Liver (tissue), 9 donors: ENCODE measurements around the gene PSAT1. TPM values are rescaled to one million over a fixed set of nuclear protein-coding genes. Genes with fewer than 3 reads are reported as not detected.
A peak's percentile ranks its signal among the peaks of the same experiment; 100 is the strongest.

Experiments used
- DNase-seq: peaks from one replicate; pipeline ENCODE4 v3.0.0-alpha.2; 2017; ENCODE audit warnings: low spot score
- H3K27ac ChIP-seq, 2 donors: one replicate each; pipeline ENCODE4 v1.7.0; 2013; ENCODE audit warnings: inconsistent platforms in 2 of 2, low read length in 2 of 2, control low read depth in 1 of 2, low read depth in 1 of 2, mild to moderate bottlenecking in 1 of 2
- H3K27me3 ChIP-seq, 4 donors: one replicate each; pipeline versions ENCODE4 v1.6.1 to v1.7.0; 2013; ENCODE audit warnings: low read length in 3 of 4, inconsistent platforms in 1 of 4, mild to moderate bottlenecking in 1 of 4, moderate library complexity in 1 of 4; ENCODE audit not compliant: control insufficient read depth in 4 of 4, insufficient read depth in 4 of 4
- H3K36me3 ChIP-seq, 4 donors: one replicate each; pipeline versions ENCODE4 v1.6.1 to v1.7.0; 2013; ENCODE audit warnings: low read length in 3 of 4, mild to moderate bottlenecking in 3 of 4, low read depth in 1 of 4, moderate library complexity in 1 of 4; ENCODE audit not compliant: control insufficient read depth in 4 of 4, insufficient read depth in 3 of 4
- H3K4me1 ChIP-seq, 4 donors: one replicate each; pipeline versions ENCODE4 v1.6.1 to v1.7.0; 2013; ENCODE audit warnings: low read length in 3 of 4, mild to moderate bottlenecking in 3 of 4, moderate library complexity in 1 of 4; ENCODE audit not compliant: control insufficient read depth in 4 of 4, insufficient read depth in 4 of 4
- H3K4me3 ChIP-seq, 3 donors: one replicate each; pipeline versions ENCODE4 v1.6.1 to v1.7.0; 2013; ENCODE audit warnings: low read length in 3 of 3, control low read depth in 1 of 3, low read depth in 1 of 3, mild to moderate bottlenecking in 1 of 3
- H3K9ac ChIP-seq, 2 donors: one replicate each; pipeline ENCODE4 v1.7.0; 2013; ENCODE audit warnings: low read length in 2 of 2, mild to moderate bottlenecking in 2 of 2, moderate library complexity in 2 of 2, control low read depth in 1 of 2, low read depth in 1 of 2
- H3K9me3 ChIP-seq, 4 donors: one replicate each; pipeline versions ENCODE4 v1.6.1 to v1.7.0; 2013; ENCODE audit warnings: low read length in 3 of 4; ENCODE audit not compliant: control insufficient read depth in 4 of 4
- ATF3 ChIP-seq: IDR thresholded peaks from 2 replicates; pipeline ENCODE4 v1.6.1; 2016; ENCODE audit warnings: antibody characterized with exemption
- EGR1 ChIP-seq, 2 donors: IDR thresholded peaks; 2 replicates each; pipeline ENCODE4 v1.6.1; 2016 to 2018; ENCODE audit warnings: antibody characterized with exemption in 2 of 2, low read depth in 2 of 2
- FOXA1 ChIP-seq: IDR thresholded peaks from 2 replicates; pipeline ENCODE4 v1.6.1; 2016; ENCODE audit warnings: antibody characterized with exemption
- FOXA2 ChIP-seq: IDR thresholded peaks from 2 replicates; pipeline ENCODE4 v1.6.1; 2016; ENCODE audit warnings: antibody characterized with exemption
- GABPA ChIP-seq, 2 donors: IDR thresholded peaks in 1 of 2; conservative IDR thresholded peaks in 1 of 2; 2 replicates each; pipeline ENCODE4 v1.6.1; 2016; ENCODE audit warnings: antibody characterized with exemption in 2 of 2, mild to moderate bottlenecking in 1 of 2, moderate library complexity in 1 of 2
- HNF4A ChIP-seq, 2 donors: conservative IDR thresholded peaks; 2 replicates each; pipeline ENCODE4 v1.6.1; 2016; ENCODE audit warnings: antibody characterized with exemption in 2 of 2, mild to moderate bottlenecking in 2 of 2
- HNF4G ChIP-seq: IDR thresholded peaks from 2 replicates; pipeline ENCODE4 v1.6.1; 2016; ENCODE audit warnings: antibody characterized with exemption
- JUND ChIP-seq, 2 donors: IDR thresholded peaks; 2 replicates each; pipeline ENCODE4 v1.6.1; 2016; ENCODE audit warnings: antibody characterized with exemption in 2 of 2
- NR2F2 ChIP-seq: IDR thresholded peaks from 2 replicates; pipeline ENCODE4 v1.6.1; 2016; ENCODE audit warnings: antibody characterized with exemption
- RAD21 ChIP-seq, 2 donors: IDR thresholded peaks; 2 replicates each; pipeline ENCODE4 v1.6.1; 2016; ENCODE audit warnings: antibody characterized with exemption in 2 of 2, mild to moderate bottlenecking in 2 of 2
- RXRA ChIP-seq, 2 donors: IDR thresholded peaks; 2 replicates each; pipeline ENCODE4 v1.6.1; 2017 to 2018; ENCODE audit warnings: antibody characterized with exemption in 2 of 2, mild to moderate bottlenecking in 1 of 2
- SP1 ChIP-seq: IDR thresholded peaks from 2 replicates; pipeline ENCODE4 v1.6.1; 2018; ENCODE audit warnings: antibody characterized with exemption, mild to moderate bottlenecking
- TAF1 ChIP-seq: conservative IDR thresholded peaks from 2 replicates; pipeline ENCODE4 v1.6.1; 2016; ENCODE audit warnings: antibody characterized with exemption, mild to moderate bottlenecking
- YY1 ChIP-seq: IDR thresholded peaks from 2 replicates; pipeline ENCODE4 v1.6.1; 2016; ENCODE audit warnings: antibody characterized with exemption, mild to moderate bottlenecking
- WGBS: extraction: QIAGEN DNeasy Blood & Tissue Kit; methylation state at CpG from one replicate; pipeline ENCODE4 v1.1.7; 2013; 5-methylcytosine and 5-hydroxymethylcytosine counted together
- polyA plus RNA-seq, 2 donors: library from polyadenylated mRNA; stranded (reverse) in 1 of 2; unstranded in 1 of 2; fragments of 200-250 nt in 1 of 2; fragments of >200 nt in 1 of 2; fragmentation: Nextera tagmentation in 1 of 2; extraction: Ambion mirVana in 1 of 2; gene quantifications; one replicate each; pipeline versions ENCODE4 v1.2.1 to v1.2.3, GENCODE V29; 2013 to 2015
- total RNA-seq, 2 donors: library from RNA; depleted of rRNA; stranded (reverse); fragments of >200 nt; gene quantifications; one replicate each; pipeline ENCODE4 v1.2.3, GENCODE V29; 2014
- TF ChIP-seq, protein P1 (sequence below): IDR thresholded peaks from 2 replicates; pipeline ENCODE4 v1.6.1; 2016; ENCODE audit warnings: antibody characterized with exemption
- TF ChIP-seq, protein P2 (sequence below): IDR thresholded peaks from 2 replicates; pipeline ENCODE4 v1.6.1; 2016; ENCODE audit warnings: antibody characterized with exemption
- TF ChIP-seq, protein P3 (sequence below): fragments of 150-350 bp; IDR thresholded peaks from 2 replicates; pipeline ENCODE4 v1.5.1; 2017; ENCODE audit warnings: improper control_type of control experiment, low read depth, low read length; ENCODE audit not compliant: missing input control
- donor health status: healthy.
- donor health status: healthy.
- donor health status: healthy.
- donor health status: healthy.
- donor health status: healthy.

The PSAT1 gene
- total and polyA plus RNA-seq, 4 donors: 28.0 to 156 (median 66.8) TPM

DNA sequence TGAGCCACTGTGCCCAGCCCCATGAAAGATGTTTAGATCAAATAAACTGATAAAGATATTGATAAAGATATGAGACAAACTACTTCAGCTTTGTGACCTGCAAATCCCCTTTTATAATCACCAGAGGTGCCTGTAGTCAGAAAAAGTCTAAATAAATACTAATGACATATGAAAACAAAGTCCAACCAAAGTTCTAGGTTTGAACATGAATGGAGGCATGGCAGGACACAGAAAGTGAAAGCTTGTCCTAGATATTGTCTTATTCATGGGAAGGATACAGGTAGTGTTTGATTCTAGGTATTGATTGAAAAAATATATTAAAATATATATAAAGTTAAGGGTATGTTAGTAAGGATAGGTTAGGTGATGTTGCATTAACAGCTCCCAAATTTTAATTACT is 24.6 kb upstream of the PSAT1 start:
- H3K4me1 ChIP-seq: peaks cover 0 to 4% (median 2%) of the 10 kb centered on the region in 4 donors
- H3K36me3 ChIP-seq: peaks cover 0 to 6% (median 2%) of the 10 kb centered on the region in 4 donors
- H3K9ac ChIP-seq: no peak overlapping the region
- no peak for DNase-seq
- H3K9me3 ChIP-seq: no peaks in the 10 kb centered on the region
- peak overlapping the region in 1 of 2 donors; percentile 56 for H3K27ac ChIP-seq
- H3K4me3 ChIP-seq: no peak overlapping the region
- no peaks in the 10 kb centered on the region for H3K27me3 ChIP-seq
- peak; percentile 34 for TF ChIP-seq YY1
- peak; percentile 20 for TF ChIP-seq SP1
- TF ChIP-seq FOXA1: no peak
- peak in 1 of 2 donors; percentile 18 for TF ChIP-seq RXRA (IDR thresholded peaks at IDR 0.05)
- TF ChIP-seq HNF4G: no peak
- no peak for TF ChIP-seq TAF1
- peak; percentile 60 to 67 for TF ChIP-seq HNF4A (conservative IDR thresholded peaks at IDR 0.05)
- TF ChIP-seq, protein P1, sequence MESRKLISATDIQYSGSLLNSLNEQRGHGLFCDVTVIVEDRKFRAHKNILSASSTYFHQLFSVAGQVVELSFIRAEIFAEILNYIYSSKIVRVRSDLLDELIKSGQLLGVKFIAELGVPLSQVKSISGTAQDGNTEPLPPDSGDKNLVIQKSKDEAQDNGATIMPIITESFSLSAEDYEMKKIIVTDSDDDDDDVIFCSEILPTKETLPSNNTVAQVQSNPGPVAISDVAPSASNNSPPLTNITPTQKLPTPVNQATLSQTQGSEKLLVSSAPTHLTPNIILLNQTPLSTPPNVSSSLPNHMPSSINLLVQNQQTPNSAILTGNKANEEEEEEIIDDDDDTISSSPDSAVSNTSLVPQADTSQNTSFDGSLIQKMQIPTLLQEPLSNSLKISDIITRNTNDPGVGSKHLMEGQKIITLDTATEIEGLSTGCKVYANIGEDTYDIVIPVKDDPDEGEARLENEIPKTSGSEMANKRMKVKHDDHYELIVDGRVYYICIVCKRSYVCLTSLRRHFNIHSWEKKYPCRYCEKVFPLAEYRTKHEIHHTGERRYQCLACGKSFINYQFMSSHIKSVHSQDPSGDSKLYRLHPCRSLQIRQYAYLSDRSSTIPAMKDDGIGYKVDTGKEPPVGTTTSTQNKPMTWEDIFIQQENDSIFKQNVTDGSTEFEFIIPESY: no peak

DNA sequence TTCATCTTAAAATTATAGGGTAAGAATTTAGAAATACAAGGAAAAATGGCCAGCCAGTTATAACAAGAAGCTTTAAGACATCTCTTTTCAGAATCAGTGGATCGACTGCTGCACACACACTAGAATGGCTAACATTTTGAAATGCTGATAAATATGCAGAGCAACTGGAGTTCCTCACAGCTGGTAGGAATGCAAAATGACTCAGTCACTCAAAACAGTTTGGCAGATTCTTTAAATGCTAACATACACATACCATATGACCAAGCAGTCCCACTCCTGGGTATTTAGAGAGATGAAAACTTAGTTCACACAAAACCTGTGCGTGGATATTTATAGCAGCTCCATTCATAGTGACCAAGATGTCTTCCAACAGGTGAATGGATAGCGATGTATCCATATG is 23.2 kb upstream of the PSAT1 start:
- 98% methylated on average over 3 of the region's 3 CpGs for WGBS
- Histone ChIP-seq H3K4me3 (no peak overlapping the region), H3K27me3 (no peaks in the 10 kb centered on the region), H3K27ac (no peak overlapping the region), H3K9ac (no peak overlapping the region), H3K36me3 (peaks cover 0 to 3% (median 0%) of the 10 kb centered on the region in 4 donors), H3K4me1 (peaks cover 0 to 17% (median 11%) of the 10 kb centered on the region in 4 donors), H3K9me3 (no peaks in the 10 kb centered on the region)
- DNase-seq: no peak
- TF ChIP-seq FOXA1 (no peak), ATF3 (no peak), FOXA2 (no peak), JUND (IDR thresholded peaks at IDR 0.05) (no peak), EGR1 (IDR thresholded peaks at IDR 0.05; ENCODE audit: low read depth in 2 of 2) (no peak), SP1 (no peak), GABPA (IDR thresholded peaks at IDR 0.05 in 1 of 2, conservative IDR thresholded peaks at IDR 0.05 in 1 of 2) (no peak), TAF1 (no peak), RAD21 (IDR thresholded peaks at IDR 0.05) (no peak), HNF4A (conservative IDR thresholded peaks at IDR 0.05) (no peak), NR2F2 (no peak)
- TF ChIP-seq, protein P2, sequence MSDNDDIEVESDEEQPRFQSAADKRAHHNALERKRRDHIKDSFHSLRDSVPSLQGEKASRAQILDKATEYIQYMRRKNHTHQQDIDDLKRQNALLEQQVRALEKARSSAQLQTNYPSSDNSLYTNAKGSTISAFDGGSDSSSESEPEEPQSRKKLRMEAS: no peak
- TF ChIP-seq, protein P1: no peak
- TF ChIP-seq, protein P3, sequence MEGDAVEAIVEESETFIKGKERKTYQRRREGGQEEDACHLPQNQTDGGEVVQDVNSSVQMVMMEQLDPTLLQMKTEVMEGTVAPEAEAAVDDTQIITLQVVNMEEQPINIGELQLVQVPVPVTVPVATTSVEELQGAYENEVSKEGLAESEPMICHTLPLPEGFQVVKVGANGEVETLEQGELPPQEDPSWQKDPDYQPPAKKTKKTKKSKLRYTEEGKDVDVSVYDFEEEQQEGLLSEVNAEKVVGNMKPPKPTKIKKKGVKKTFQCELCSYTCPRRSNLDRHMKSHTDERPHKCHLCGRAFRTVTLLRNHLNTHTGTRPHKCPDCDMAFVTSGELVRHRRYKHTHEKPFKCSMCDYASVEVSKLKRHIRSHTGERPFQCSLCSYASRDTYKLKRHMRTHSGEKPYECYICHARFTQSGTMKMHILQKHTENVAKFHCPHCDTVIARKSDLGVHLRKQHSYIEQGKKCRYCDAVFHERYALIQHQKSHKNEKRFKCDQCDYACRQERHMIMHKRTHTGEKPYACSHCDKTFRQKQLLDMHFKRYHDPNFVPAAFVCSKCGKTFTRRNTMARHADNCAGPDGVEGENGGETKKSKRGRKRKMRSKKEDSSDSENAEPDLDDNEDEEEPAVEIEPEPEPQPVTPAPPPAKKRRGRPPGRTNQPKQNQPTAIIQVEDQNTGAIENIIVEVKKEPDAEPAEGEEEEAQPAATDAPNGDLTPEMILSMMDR: no peak
